NCI-H774 (cell line): ENCODE results near the gene CARS2.
A peak's percentile ranks its signal among the peaks of the same experiment; 100 is the strongest.
"Not testable (repeated sequence)": the region's sequence is repeated elsewhere in the genome, so short reads cannot be mapped to it uniquely, and the experiment has no call there.

Source experiments
- DNase-seq: peaks from one replicate; lab custom pipeline; 2025; lab: John Stamatoyannopoulos, UW

Gene CARS2, protein sequence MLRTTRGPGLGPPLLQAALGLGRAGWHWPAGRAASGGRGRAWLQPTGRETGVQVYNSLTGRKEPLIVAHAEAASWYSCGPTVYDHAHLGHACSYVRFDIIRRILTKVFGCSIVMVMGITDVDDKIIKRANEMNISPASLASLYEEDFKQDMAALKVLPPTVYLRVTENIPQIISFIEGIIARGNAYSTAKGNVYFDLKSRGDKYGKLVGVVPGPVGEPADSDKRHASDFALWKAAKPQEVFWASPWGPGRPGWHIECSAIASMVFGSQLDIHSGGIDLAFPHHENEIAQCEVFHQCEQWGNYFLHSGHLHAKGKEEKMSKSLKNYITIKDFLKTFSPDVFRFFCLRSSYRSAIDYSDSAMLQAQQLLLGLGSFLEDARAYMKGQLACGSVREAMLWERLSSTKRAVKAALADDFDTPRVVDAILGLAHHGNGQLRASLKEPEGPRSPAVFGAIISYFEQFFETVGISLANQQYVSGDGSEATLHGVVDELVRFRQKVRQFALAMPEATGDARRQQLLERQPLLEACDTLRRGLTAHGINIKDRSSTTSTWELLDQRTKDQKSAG

DNA sequence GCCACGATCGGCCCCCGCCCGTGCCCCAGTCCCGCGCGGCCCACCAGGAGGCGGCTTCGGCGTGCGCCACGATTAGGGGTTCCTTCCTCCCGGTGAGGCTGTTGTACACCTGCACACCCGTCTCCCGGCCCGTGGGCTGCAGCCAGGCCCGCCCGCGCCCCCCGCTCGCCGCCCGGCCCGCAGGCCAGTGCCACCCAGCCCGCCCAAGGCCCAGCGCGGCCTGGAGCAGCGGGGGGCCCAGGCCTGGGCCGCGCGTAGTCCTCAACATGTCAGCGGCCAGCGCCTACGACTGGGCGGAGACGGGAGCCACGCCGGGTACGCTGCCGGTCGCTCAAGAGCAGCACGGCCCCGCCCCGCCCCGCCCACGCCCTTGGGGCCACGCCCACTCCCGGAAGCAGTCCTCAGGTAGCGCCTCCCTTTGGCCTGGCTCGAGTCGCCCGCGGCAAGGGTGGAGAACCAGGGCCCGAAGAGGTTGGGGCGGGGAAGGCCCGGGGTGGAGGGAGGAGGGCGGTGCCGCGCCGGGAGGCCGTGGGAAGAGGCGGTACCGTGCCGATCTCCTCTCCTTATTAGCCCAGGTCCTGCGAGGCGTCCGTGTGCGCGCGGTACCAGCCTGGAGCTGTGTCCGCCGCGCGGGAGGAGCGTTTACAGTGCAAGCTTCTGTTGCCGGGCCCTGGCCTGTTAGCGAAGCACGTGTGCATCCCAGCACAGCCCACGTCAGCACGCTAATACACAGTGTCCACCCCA lies at the start of gene CARS2:
TSS of gene CARS2 (minus strand) at position 291 of the 744 bp plus-strand sequence. CDS start at position 268, 23 bp downstream.
- peak; percentile 100 for DNase-seq

DNA sequence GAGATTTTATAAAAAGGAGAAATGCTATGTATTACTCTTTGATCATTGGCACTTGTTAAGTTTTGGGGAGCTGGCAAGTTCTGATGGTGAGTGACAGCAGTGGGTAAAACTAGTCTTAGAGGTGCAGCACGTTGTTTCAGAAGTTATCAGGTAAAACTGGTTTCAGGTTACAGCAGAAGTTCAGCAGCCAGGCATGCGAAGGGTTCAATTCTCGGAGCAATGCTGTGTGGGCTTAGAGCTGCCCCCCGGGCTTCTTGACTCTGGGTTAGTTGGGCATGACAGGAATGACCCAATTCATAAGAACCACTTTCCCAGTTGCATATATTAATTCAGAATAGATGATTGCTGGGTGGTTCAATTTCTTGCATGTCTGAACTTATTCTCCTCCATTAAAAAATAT lies 42.4 kb upstream of the CARS2 start:
- no peak for DNase-seq

DNA sequence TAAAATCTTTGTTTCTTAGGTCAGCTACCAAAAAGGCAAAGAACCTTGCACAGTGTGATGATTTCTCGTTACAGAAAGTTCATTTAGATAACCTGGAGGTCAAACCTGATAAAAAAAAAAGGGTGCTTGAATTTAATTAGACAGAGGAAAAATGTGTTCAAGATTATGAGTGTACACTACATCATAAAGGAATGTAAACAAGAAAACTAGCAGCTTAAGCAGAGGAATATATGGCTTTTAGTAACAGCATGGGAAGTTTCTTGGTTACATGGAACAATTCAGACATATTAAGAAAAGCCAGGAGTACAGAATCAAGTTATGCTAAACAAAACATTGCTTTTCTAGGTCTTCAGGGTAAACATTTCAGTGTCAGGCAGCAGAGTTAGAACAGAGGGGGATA lies 40.5 kb upstream of the CARS2 start:
- DNase-seq: no peak

DNA sequence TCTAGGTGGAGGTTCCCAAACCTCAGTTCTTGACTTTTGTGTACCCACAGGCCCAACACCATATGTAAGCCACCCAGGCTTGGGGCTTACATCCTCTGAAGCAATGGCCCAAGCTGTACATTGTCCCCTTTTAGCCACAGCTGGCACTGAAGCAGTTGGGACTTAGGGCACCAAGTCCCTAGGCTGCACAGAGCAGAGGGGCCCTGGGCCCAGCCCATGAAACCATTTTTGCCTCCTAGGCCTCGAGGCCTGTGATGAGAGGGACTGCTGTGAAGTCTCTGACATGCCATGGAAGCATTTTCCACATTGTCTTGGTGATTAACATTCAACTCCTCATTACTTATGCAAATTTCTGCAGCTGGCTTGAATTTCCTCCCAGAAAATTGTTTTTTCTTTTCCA lies 37.8 kb upstream of the CARS2 start:
- DNase-seq: no peak

DNA sequence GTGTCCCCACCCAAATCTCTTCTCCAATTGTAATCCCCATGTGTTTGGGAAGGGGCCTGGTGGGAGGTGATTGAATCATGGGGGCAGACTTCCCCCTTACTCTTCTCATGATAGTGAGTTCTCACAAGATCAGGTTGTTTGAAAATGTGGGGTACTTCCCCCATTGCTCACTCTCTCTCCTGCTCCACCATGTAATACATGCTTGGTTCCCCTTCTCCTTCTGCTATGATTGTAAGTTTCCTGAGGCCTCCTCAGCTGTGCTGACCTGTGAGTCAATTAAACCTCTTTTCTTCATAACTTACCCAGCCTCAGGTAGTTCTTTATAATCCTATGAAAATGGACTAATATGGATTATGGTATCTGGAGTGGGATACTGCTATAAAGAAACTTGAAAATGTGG lies 31.6 kb upstream of the CARS2 start:
- no peak for DNase-seq

DNA sequence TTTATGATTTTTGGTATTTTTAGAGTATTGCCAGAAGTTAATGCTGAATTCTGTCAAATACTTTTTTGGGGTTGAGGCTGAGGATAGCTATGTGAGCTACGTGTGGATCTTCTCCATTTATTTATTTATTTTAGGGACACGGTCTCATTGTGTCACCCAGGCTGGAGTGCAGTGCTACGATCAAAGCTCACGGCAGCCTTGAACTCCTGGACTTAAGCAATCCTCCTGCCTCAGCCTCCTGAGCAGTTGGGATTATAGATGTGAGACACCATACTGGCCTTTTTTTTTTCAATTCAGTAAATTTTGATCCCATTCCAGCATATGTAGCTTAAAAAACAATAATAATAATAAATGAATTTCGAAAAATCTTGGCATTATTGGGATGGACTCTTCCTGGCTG lies 28.6 kb upstream of the CARS2 start:
- DNase-seq: no peak

DNA sequence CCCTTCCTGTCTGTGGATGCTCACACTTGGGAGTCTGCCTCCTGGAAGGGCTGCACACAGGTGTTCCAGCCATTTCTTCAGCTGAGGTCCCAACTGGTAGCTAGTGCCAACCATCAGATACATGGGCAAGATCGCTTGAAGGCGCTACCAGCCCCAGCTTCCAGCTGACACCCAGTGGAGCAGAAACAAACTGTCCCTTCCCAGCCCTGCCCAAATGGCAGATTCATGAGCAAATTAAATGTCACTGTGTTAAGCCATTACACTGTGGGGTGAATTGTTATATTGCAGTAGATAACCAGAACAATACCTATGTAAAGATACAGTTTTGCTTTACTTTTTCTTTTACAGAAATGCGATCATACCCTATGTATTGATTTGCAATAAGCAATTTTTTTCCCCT lies 25.2 kb upstream of the CARS2 start:
- no peak for DNase-seq

DNA sequence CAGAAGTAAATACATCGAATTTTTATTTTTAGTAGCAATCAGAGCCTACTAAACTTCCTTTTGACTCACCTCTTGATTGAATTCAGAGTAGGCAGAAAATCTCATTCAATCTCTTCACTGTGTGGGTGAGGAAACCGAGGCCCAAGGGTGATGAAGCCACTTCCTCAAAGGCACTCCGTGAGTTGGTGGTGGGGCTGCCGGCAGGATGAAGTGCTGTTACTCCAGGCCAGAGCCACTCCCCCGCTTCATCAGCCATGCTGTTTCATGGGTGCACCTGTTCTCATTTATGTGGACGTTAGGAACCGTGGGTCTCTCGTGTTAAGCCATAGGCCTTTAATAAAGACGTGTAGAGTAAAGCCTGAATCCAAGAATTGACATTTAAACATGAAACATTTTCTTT lies 20.8 kb upstream of the CARS2 start:
- peak; percentile 92 for DNase-seq

DNA sequence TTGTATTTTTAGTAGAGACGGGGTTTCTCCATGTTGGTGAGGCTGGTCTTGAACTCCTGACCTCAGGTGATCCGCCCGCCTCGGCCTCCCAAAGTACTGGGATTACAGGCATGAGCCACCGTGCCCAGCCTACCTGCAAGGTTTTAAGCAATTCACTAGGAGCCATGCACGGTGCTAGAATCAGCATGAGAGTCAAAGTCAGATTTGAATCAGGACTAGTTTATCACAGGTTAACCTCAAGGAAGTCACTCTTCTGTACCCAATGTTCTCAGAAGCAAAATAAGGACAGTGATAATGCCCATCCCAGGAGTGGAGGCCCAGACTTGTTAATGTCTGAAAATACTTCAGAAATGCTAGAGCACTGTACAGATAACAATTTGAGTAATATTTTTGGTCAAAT lies 20.2 kb upstream of the CARS2 start:
- DNase-seq: not testable (repeated sequence)

DNA sequence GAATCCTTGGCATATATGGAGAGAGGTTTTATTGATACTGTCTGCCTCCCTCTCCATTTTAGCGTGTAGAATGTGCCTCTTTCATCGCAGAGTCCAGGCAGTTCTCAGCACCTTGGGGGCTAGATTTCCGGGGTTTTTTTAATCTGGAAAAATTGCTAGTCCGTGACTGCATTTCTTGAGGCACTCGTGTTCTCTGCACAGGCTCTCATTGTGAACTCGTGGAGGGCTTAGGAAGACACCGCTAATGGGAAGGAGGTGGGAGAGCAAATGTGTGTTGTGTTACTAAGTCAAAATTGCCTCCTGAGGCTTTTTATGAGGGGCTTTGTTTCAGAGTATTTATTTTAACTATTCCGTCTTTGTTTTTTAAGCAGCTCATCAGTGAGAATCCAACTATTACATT lies 17.7 kb upstream of the CARS2 start:
- DNase-seq: no peak

DNA sequence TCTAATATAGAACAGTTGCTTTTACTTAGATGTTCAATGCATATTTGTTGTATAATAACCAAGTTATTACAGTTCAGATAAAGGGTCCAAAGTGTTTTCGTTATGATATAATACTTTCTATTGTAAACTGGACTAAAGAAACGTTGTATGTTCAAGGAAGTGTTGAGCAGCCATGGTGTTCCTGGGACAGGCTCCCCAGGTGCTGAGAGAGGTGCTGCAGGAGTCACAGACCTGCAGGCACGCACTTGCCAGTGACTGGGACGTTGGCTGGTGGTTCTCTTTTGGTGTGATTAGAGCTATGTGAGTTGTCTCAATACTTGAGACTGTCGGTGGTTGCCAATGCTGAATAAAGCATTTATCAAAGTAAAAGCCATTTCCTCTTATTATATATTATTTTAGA lies 17.1 kb upstream of the CARS2 start:
- no peak for DNase-seq

DNA sequence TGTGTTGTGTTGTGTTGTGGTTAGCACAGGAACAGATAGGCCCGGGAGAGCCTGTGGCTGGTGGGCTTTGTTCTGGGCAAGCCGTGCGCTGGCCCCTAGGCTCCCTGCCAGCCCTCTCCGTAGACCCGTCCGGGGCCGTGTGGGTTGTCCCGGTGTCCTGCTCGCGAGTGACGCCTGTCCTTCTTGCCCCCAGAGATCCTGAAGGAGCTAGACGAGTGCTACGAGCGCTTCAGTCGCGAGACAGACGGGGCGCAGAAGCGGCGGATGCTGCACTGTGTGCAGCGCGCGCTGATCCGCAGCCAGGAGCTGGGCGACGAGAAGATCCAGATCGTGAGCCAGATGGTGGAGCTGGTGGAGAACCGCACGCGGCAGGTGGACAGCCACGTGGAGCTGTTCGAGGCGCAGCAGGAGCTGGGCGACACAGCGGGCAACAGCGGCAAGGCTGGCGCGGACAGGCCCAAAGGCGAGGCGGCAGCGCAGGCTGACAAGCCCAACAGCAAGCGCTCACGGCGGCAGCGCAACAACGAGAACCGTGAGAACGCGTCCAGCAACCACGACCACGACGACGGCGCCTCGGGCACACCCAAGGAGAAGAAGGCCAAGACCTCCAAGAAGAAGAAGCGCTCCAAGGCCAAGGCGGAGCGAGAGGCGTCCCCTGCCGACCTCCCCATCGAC lies 13.3 kb upstream of the CARS2 start:
- no peak for DNase-seq

DNA sequence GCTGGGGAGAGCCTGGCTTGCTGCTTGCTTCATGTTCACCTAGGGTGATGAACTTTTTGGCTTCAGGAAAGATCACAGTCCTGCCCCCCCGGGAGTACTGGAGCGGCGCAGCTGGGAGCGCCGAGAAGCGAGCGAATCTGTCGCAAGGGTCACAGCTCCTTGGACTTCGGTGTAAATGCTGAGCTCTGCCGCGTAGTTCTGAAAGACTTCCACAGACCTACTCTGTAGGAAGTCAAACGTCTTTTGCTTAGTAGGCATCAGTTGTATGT lies 10.3 kb upstream of the CARS2 start:
- DNase-seq: no peak

DNA sequence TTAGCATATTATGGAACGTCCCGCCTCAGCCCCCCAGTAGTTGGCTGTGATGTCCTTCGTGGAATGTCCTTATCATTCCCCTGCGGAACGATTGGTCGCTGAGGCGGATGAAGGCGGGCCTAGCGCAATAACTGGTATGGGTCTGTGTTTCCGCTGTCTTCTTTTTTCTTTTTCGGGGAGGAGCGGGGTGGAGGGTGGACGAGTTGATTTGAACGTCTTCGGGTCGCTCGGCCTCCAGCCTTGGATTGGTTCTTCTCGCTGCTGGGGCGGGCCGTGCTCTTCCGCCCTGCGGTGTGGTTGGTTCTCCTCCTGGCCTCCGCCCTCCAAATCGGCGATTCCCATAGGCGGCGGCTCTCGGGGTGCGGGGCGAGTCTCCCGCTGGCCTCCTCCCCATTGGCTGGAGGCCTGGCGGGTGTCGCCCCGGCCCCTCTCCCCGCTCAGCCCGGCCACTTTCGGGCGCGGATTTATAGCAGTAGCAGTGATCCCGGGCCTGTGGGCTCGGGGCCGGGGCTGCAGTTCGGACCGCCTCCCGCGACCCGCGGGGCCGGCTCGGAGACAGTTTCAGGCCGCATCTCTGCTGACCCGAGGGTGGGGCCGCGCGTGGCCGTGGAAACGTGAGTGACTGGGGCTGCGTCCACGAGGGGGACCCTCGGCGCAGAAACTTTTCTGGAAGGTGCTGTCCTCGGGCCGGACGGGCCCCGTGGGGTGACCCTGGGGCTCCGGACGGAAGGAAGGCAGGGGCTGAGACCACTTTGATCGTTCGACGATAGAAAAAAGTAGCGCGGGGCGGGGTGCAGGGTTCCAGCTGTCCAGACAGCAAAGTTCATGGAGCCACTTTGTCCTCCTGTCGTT lies 9.7 kb upstream of the CARS2 start:
- peak; percentile 100 for DNase-seq

DNA sequence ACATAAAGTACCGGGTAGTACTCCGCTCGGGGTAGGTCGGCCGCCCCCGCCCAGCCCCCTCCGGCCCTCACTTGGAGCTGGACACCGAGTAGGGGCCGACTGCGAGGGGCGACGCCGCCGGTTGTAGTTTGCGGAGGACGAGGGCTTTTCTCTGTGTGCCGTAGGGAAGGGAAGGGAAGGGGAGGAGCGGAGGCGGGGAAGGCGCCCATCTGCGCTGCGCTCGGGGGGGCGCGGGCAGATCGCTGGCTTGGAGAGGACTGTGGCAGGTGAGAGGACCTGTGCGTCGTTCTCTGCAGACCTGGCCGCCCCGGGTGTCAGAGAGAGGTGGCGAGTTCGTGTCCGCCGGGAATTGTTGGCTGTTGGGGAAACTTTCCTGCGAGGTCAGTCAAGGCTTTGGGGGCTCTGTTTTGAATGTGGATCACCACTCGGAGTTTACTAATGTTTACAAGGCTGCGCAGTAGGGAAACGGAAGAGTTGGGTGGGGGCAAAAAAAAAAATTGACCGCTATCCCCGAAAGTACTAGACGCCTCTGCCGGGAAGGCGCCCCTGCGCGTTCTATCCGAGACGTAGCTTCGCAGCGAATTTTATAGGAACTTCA lies 9.0 kb upstream of the CARS2 start:
- peak; percentile 92 for DNase-seq

DNA sequence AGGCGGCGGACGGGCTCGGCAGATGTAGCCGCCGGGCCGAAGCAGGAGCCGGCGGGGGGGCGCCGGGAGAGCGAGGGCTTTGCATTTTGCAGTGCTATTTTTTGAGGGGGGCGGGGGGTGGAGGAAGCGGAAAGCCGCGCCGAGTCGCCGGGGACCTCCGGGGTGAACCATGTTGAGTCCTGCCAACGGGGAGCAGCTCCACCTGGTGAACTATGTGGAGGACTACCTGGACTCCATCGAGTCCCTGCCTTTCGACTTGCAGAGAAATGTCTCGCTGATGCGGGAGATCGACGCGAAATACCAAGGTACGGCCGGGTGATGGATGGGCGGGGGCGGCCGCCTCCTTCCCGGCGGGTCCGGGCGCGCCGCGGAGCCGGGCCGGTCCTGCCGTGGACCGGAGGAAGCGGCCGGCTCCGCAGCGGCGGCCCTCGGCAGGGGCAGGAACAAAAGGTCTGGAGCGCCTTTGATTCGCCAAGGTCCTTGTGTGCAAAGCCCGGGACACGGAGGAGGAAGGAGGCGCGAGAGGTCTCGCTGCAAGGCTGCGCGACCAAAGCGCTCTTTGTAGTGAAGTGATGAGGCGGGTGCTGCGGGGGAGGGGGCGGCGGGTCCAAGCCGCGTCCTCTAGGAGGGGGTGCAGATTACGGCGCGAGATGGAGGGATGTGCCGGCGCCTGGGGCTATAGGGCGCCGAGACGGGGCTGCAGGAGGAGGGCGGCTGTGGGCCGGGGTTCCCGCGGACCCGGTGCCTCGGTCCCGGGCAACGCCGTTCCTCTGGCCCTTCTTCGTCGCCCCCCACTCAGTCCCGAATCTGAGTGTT lies 8.3 kb upstream of the CARS2 start:
- DNase-seq: peak; percentile 76

DNA sequence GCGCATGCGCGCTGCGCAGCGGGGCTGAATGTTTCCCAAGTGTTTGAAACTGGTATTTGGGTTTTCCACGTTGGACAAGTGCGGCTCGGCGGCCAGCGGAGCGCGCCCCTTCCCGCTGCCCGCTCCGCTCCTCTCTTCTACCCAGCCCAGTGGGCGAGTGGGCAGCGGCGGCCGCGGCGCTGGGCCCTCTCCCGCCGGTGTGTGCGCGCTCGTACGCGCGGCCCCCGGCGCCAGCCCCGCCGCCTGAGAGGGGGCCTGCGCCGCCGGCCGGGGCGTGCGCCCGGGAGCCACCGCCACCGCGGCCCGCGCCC lies 7.7 kb upstream of the CARS2 start, which contains the start of gene ING1:
TSS of gene ING1 (plus strand) at position 59 of the 311 bp plus-strand sequence. CDS start 450 bp downstream, outside the sequence.
- DNase-seq: no peak

DNA sequence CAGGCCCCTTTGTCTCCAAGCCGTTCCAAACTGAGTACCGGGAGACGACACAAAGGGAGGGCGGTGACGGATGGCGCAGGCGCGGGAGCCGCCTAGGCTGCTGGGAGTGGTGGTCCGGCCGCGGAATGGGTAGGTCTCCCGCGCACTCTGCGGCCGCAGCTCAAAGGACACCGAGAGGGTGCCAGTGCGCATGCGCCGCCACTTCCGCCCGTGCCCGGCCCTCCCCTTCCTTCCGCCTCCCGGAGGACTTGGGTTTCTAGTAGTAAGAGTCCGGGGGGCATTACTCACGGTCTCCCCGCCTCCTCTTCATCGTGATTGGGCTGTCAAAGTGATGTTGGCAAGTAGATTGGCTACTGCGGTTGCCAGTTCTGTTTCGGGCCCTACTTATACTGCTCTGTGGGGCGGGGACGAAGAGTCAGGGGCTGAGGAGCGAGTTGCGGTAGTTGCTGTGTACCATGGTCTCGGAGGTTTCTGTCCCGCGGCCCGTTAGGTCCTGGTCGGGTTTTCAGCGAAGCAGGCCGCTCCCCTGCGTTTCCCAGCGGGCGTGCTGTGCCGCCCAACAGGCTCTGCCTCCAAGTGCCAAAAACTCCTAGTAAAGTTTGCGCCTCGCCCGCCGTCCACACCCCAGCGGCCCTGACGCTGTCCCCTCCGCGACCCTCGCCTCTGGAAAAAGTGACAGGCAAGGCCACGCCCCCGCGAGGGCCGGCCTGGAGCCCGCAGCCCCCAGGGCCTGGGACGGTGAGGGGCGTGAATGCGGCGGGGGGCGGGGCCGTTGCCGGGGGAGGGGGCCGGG lies 7.1 kb upstream of the CARS2 start:
- DNase-seq: peak; percentile 100

DNA sequence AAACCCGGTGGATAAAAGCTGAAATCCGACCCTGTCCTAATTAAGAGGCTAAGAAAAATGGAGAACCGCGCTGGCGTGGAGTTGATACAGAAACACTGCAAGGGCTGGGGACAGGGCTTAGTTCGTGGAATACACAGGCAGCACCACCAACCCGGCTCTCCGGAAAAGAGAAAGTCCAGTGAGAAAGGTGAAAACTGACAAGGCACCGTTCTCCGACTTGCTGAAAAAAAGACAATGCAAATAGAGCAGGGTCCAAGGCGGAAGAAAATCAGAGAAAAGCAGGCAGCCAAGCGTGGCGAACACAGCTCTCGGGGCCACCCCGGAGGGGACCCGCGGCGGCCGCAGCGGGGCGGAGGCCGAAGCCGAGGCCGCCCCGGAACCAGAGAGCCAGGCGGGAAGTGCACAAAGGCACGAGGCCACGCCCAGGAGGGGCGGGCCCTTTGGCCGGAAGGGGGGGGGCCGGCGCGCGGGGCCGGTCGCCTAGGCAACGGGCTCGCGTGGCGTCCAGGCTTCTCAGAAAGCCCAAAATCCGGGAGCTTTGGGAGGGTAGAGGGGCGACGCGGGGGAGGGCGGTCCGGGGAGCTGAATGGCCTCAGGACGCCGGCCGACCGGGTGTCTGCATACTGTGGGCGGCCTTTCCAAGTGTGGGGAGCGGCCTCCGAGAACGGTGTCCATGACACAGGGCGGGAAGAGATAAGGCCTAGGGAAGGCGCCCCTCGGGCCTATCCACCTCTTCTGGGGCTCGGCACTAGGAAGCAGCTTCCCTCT lies 6.3 kb upstream of the CARS2 start:
- DNase-seq: peak; percentile 99
